ENCODE results near the gene CNNM3. TPM values are rescaled to one million over a fixed set of nuclear protein-coding genes. Genes with fewer than 3 reads are reported as not detected.

CNNM3 gene
- polyA plus RNA-seq, 1 donor, result 35.2 TPM

DNA sequence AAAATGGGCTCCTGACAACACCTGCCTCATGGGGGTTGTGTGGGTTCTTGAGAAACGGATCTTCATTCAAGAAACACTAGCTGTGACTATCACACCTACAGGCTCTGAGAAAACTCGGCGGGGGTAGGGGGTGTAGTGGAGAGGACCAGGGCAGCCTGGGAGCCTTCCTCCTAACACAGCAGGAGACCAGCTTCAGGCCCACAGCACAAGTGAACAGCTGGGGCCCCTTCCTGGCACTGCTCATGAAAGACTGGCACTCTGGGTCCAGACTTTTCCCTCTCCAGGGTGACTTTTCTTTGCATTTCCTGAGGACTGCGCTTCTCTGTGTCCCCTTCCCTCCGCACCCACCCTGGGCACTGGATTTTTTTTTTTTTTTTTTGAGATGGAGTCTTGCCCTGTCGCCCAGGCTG, 61.0 kb downstream of the CNNM3 start:
- no peak for DNase-seq

DNA sequence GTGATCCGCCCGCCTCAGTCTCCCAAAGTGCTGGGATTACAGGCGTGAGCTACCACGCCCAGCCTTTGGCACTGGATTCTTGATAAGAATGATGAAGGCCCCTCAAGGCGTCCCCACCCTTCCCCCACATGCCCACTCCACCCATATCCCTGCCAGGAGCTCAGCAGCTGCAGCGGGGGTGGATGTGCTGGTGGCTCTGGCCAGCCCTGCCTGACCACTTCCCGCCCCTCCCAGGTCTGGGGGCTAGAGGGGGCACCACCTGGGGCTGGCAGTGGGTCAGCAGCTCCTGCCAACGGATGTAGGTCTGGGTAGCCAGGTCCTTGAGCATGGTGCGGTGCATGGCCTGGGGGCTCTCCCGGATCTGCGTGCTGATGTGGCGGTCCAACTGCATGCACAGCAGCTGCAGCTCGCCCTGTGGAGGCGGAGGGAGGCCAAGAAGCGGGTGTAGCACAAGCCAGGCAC, 61.6 kb downstream of the CNNM3 start:
- DNase-seq, result no peak

DNA sequence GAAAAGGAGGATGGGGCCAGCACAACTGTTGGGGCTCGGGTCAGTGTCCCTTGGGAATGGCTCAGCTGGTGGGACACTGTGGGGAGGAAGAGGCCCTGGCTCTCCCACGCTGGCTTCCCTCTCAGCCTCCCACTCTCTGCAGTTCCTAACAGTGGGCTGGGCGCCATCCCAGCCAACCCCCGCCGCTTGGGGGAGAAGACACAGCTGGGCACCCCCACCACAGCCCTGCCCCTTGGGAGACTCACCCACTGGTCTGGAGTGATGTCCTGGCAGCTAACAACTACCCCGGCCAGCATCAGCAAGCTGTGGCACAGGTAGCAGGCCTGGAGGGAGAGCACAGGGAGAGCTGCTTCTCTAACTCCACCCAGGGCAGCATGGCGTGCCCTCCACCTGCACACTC, 62.1 kb downstream of the CNNM3 start:
- DNase-seq, result no peak

DNA sequence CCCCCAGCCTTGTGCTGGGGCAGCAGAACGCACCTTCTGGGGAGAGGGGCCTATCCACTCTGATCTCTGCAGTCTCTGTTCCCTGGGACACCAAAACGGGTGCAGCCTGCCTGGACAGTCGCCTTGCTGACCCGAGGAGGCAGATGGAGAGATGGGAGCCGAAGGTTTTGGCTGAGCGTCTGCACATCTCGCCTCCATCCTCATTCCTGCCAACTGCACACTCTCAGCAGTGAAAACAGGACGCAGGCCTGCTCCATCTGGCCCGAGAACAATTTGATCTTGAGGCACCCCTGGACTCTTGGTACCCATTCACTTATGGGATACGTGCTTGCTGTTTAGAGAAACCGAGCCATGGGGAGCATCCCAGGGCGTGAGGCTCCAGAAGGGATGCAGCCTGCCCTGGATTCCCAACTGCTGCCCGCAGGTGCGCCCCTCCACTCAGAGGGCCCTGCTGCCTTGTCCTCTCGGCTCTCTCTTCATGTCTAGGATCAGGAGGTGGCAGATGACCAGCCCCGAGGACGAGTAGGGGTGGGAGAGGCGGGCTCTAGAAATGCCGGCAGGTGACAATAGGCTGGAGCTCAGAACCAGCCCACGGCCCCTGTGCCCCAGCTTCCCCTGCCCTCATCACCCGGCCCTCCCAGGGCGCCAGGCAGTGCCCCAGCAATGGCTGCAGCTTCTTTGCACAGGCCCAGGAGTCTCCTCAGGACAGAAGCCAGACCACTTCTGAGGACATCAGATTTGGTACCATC, 62.9 kb downstream of the CNNM3 start:
- DNase-seq, result no peak

DNA sequence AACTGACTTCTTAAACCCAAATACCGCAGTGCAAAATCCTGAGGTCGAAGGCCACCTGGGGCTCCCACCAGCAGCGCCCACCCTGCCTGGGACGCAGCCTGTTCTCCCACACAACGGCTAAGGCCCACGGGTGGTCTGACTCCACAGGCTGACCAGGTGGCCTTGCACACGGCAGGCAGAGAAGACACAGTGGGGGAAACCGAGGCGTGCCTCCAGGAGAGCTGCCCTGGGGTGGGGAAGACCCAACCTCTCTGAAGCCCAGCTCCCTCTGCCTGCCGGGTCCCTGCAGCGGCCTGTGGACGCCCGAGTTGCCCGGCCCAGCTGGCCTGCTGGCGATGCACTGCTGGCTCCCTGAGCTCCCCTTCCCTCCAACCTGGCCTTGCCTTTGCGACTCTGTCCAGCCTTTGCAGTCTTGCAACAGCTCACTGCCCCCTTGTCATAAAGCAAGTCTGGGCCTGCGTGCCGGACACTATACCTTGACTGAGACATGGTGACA, 63.5 kb downstream of the CNNM3 start:
- DNase-seq, result no peak

DNA sequence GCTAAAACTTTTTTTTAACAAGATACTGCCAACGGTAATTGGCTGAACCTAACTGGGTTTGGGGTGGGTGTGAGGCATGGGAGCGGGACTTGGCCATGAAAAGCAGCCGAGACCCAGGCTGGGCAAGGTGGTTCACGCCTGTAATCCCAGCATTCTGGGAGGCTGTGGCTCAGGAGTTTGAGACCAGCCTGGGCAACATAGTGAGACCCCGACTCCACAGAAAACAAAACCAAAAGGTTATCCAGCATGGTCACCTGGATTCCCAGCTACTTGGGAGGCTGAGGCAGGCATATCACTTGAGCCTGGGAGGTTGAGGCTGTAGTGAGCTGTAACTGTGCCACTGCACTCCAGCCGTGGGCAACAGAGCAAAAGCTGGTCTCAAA, 64.8 kb downstream of the CNNM3 start:
- DNase-seq, result no peak

DNA sequence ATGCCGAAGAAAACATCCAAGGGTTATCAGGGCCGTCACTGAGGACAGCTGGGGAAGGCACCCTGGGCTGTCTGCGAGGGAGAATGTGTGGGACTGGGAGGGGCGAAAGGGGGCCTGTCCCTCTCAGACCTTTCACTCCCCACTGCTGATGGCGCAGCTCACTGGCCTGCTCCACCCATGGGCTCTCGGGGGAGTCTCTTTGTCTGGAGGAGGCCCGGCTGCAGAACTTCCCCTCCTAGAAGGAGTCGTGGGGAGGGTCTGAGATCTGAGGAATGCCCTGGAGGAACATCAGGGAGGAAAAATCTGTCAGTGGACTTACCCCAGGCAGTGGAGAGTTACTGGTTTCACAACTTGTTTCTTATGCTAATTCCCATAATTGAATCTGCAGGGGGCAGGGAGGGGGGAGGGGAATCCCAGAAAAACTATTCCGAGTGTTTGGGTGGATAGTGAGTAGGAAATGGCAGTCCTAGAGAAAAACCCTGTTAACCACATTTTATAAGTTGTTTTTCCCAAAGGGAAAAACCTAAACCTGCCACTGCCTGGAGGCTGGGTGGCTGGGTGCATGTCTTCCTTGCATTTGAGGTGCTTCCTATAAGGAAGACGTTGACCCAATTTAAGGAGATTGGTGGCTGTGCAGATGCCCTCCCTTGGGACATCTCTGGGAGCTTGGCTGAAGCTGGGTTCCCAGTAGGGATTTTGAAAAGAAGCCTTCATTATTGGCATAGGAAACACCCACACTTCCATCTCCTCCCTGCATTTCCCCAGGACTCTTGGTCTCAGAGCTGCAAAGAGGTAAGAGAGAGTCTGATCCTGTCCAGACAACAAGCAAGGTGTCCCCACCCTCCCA, 65.5 kb downstream of the CNNM3 start:
- no peak for DNase-seq

DNA sequence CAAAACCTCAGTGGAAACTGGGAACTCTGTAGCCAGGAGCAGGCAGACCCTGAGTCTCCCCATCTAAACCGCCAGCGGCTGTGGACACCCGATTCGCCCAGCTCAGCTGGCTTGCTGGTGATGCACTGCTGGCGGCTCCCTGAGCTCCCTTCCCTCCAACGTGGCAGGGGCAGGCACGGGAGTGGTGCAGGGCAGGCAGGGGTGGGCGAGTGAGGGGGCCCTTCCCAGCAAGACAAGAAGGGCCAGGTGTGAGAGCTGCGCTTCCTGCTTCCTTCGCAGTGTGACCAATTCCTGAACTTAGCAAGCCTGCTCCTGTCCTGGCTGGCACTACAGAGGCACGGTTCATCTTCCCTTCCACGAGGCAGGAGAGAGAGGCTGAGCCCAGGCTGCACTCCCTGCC, 66.2 kb downstream of the CNNM3 start:
- no peak for DNase-seq

DNA sequence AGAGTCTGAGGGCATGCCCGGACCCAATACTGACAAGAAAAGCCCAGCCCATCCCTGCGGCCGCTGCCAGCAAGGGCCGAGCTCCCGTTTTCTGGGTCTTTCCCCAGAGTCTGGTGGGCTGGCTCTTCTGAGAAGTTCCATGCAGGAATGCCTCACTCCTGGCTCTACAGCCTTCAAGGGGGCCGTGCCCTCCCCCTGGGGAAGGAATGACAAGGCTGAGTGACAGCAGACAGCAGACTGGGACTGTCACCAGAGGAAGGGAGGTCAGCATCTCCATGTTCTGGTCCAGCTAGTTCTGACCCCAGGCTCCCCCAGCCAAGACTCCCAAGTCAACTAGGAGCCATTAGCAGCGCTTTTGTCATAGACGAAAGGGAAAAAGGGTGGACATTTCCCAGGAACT, 66.8 kb downstream of the CNNM3 start:
- no peak for DNase-seq

DNA sequence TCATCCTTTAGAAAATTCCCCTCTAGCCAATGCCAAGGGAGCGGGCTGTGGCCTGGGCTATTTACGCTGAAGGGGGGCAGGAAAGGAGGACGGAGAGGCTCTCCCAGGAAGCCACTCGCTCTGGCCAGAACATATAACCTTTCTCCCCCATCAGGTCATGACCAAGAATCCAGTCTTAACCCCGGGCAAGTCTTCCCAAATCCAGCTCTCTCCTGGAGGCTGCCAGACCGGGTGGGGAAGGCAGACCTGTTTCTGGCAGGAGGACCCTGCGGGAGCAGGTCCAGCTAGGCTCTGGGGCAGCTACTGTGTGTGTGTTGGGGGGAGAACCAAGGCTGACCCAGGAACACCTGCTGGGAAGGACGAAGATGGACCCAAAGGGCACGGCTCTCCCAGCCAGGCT, 67.2 kb downstream of the CNNM3 start:
- no peak for DNase-seq

Other genes with a start within 250 kb of the CNNM3 start
- gene KANSL3, start 178.0 kb upstream of the CNNM3 start, polyA plus RNA-seq (ENCODE audit: insufficient read length), result 70.6 TPM
- 1.9 TPM for gene FER1L5, start 173.5 kb upstream of the CNNM3 start, polyA plus RNA-seq (ENCODE audit: insufficient read length)
- 49.5 TPM for gene LMAN2L, start 76.2 kb upstream of the CNNM3 start, polyA plus RNA-seq (ENCODE audit: insufficient read length)
- 14.3 TPM for gene CNNM4, start 55.4 kb upstream of the CNNM3 start, polyA plus RNA-seq (ENCODE audit: insufficient read length)
- gene ANKRD23, start 27.8 kb downstream of the CNNM3 start, polyA plus RNA-seq (ENCODE audit: insufficient read length), result 5.0 TPM
- gene ANKRD39, start 41.7 kb downstream of the CNNM3 start, polyA plus RNA-seq (ENCODE audit: insufficient read length), result 7.4 TPM
- gene SEMA4C, start 53.8 kb downstream of the CNNM3 start, polyA plus RNA-seq (ENCODE audit: insufficient read length), result 38.1 TPM
- gene FAM178B, start 170.3 kb downstream of the CNNM3 start, polyA plus RNA-seq (ENCODE audit: insufficient read length), result 0.48 TPM

Data from left kidney (tissue), 2 donors.